ENCODE results near the gene AKAP6. TPM values are rescaled to one million over a fixed set of nuclear protein-coding genes. Genes with fewer than 3 reads are reported as not detected.

The AKAP6 gene
- 0.21 TPM for polyA plus RNA-seq (2012; ENCODE audit: low read depth, missing spikeins)

- DNase-seq (ENCODE audit: insufficient read length, low spot score), result no peak
- TF ChIP-seq POU2F2 (IDR thresholded peaks at IDR 0.05; ENCODE audit: low read depth, low read length) (no peak), POLR2A (IDR thresholded peaks at IDR 0.05; ENCODE audit: low read depth, low read length) (no peak), POLR2AphosphoS5 (IDR thresholded peaks at IDR 0.05; ENCODE audit: low read depth, low read length) (no peak), PAX5 (IDR thresholded peaks at IDR 0.05; ENCODE audit: insufficient read depth, low read length, severe bottlenecking) (no peak), TAF1 (IDR thresholded peaks at IDR 0.05; ENCODE audit: low read depth, low read length) (no peak), SPI1 (IDR thresholded peaks at IDR 0.05; ENCODE audit: low read depth, low read length) (no peak)
- FAIRE-seq, result no peak
These were observed at the start of gene AKAP6 for GRCh38 chr14:32329146-32329545. AKAP6 (plus strand) TSS chr14:32329298; CDS start chr14:32433494, 104,196 bp downstream.

- TF ChIP-seq POU2F2 (IDR thresholded peaks at IDR 0.05; ENCODE audit: low read depth, low read length) (no peak), SPI1 (IDR thresholded peaks at IDR 0.05; ENCODE audit: low read depth, low read length) (no peak), POLR2A (IDR thresholded peaks at IDR 0.05; ENCODE audit: low read depth, low read length) (no peak)
- FAIRE-seq (no peak), DNase-seq (ENCODE audit: insufficient read length, low spot score) (no peak)
These were observed 42.5 kb upstream of the AKAP6 start for GRCh38 chr14:32286602-32287001.

- no peak for FAIRE-seq
- no peak for TF ChIP-seq PAX5 (IDR thresholded peaks at IDR 0.05; ENCODE audit: insufficient read depth, low read length, severe bottlenecking)
- no peak for TF ChIP-seq POU2F2 (IDR thresholded peaks at IDR 0.05; ENCODE audit: low read depth, low read length)
- TF ChIP-seq TAF1 (IDR thresholded peaks at IDR 0.05; ENCODE audit: low read depth, low read length), result no peak
- no peak for TF ChIP-seq POLR2A (IDR thresholded peaks at IDR 0.05; ENCODE audit: low read depth, low read length)
- no peak for TF ChIP-seq POLR2AphosphoS5 (IDR thresholded peaks at IDR 0.05; ENCODE audit: low read depth, low read length)
- TF ChIP-seq SPI1 (IDR thresholded peaks at IDR 0.05; ENCODE audit: low read depth, low read length), result no peak
- DNase-seq (ENCODE audit: insufficient read length, low spot score), result no peak
These were observed 32.7 kb upstream of the AKAP6 start for GRCh38 chr14:32296366-32296765.

GRCh38 chr14:32298346-32298745 lies 30.8 kb upstream of the AKAP6 start:
- no peak for FAIRE-seq
- DNase-seq (ENCODE audit: insufficient read length, low spot score), result no peak

GRCh38 chr14:32300136-32300535 lies 29.0 kb upstream of the AKAP6 start:
- TF ChIP-seq POLR2AphosphoS5 (IDR thresholded peaks at IDR 0.05; ENCODE audit: low read depth, low read length), result no peak
- TF ChIP-seq SPI1 (IDR thresholded peaks at IDR 0.05; ENCODE audit: low read depth, low read length), result no peak
- no peak for TF ChIP-seq POLR2A (IDR thresholded peaks at IDR 0.05; ENCODE audit: low read depth, low read length)
- no peak for TF ChIP-seq POU2F2 (IDR thresholded peaks at IDR 0.05; ENCODE audit: low read depth, low read length)
- no peak for TF ChIP-seq TAF1 (IDR thresholded peaks at IDR 0.05; ENCODE audit: low read depth, low read length)
- TF ChIP-seq PAX5 (IDR thresholded peaks at IDR 0.05; ENCODE audit: insufficient read depth, low read length, severe bottlenecking), result no peak
- DNase-seq (ENCODE audit: insufficient read length, low spot score) (no peak), FAIRE-seq (no peak)

More at GRCh38 chr14:32298346-32298745, 30.8 kb upstream of the AKAP6 start:
- TF ChIP-seq SPI1 (IDR thresholded peaks at IDR 0.05; ENCODE audit: low read depth, low read length) (no peak), PAX5 (IDR thresholded peaks at IDR 0.05; ENCODE audit: insufficient read depth, low read length, severe bottlenecking) (no peak), POLR2AphosphoS5 (IDR thresholded peaks at IDR 0.05; ENCODE audit: low read depth, low read length) (no peak), POLR2A (IDR thresholded peaks at IDR 0.05; ENCODE audit: low read depth, low read length) (no peak), POU2F2 (IDR thresholded peaks at IDR 0.05; ENCODE audit: low read depth, low read length) (no peak), TAF1 (IDR thresholded peaks at IDR 0.05; ENCODE audit: low read depth, low read length) (no peak)

- DNase-seq (ENCODE audit: insufficient read length, low spot score), result no peak
- TF ChIP-seq SPI1 (IDR thresholded peaks at IDR 0.05; ENCODE audit: low read depth, low read length) (no peak), PAX5 (IDR thresholded peaks at IDR 0.05; ENCODE audit: insufficient read depth, low read length, severe bottlenecking) (no peak), POLR2AphosphoS5 (IDR thresholded peaks at IDR 0.05; ENCODE audit: low read depth, low read length) (no peak), TAF1 (IDR thresholded peaks at IDR 0.05; ENCODE audit: low read depth, low read length) (no peak), POLR2A (IDR thresholded peaks at IDR 0.05; ENCODE audit: low read depth, low read length) (no peak), POU2F2 (IDR thresholded peaks at IDR 0.05; ENCODE audit: low read depth, low read length) (no peak)
- no peak for FAIRE-seq
These were observed 25.2 kb upstream of the AKAP6 start for GRCh38 chr14:32303865-32304264.

GRCh38 chr14:32304296-32304695 lies 24.8 kb upstream of the AKAP6 start:
- DNase-seq (ENCODE audit: insufficient read length, low spot score) (no peak), FAIRE-seq (no peak)
- TF ChIP-seq POU2F2 (IDR thresholded peaks at IDR 0.05; ENCODE audit: low read depth, low read length), result no peak
- no peak for TF ChIP-seq SPI1 (IDR thresholded peaks at IDR 0.05; ENCODE audit: low read depth, low read length)

GRCh38 chr14:32306549-32306948 lies 22.5 kb upstream of the AKAP6 start:
- no peak for TF ChIP-seq POLR2AphosphoS5 (IDR thresholded peaks at IDR 0.05; ENCODE audit: low read depth, low read length)
- TF ChIP-seq PAX5 (IDR thresholded peaks at IDR 0.05; ENCODE audit: insufficient read depth, low read length, severe bottlenecking), result no peak
- no peak for TF ChIP-seq POU2F2 (IDR thresholded peaks at IDR 0.05; ENCODE audit: low read depth, low read length)
- no peak for TF ChIP-seq SPI1 (IDR thresholded peaks at IDR 0.05; ENCODE audit: low read depth, low read length)
- TF ChIP-seq POLR2A (IDR thresholded peaks at IDR 0.05; ENCODE audit: low read depth, low read length), result no peak
- no peak for TF ChIP-seq TAF1 (IDR thresholded peaks at IDR 0.05; ENCODE audit: low read depth, low read length)
- FAIRE-seq (no peak), DNase-seq (ENCODE audit: insufficient read length, low spot score) (no peak)

GRCh38 chr14:32307881-32308582 lies 21.1 kb upstream of the AKAP6 start:
- FAIRE-seq (no peak), DNase-seq (ENCODE audit: insufficient read length, low spot score) (no peak)
- TF ChIP-seq SPI1 (IDR thresholded peaks at IDR 0.05; ENCODE audit: low read depth, low read length) (no peak), POLR2AphosphoS5 (IDR thresholded peaks at IDR 0.05; ENCODE audit: low read depth, low read length) (no peak), TAF1 (IDR thresholded peaks at IDR 0.05; ENCODE audit: low read depth, low read length) (no peak), PAX5 (IDR thresholded peaks at IDR 0.05; ENCODE audit: insufficient read depth, low read length, severe bottlenecking) (no peak), POLR2A (IDR thresholded peaks at IDR 0.05; ENCODE audit: low read depth, low read length) (no peak), POU2F2 (IDR thresholded peaks at IDR 0.05; ENCODE audit: low read depth, low read length) (no peak)

- DNase-seq (ENCODE audit: insufficient read length, low spot score) (no peak), FAIRE-seq (no peak)
- TF ChIP-seq POLR2A (IDR thresholded peaks at IDR 0.05; ENCODE audit: low read depth, low read length), result no peak
- TF ChIP-seq TAF1 (IDR thresholded peaks at IDR 0.05; ENCODE audit: low read depth, low read length), result no peak
- TF ChIP-seq POLR2AphosphoS5 (IDR thresholded peaks at IDR 0.05; ENCODE audit: low read depth, low read length), result no peak
- TF ChIP-seq SPI1 (IDR thresholded peaks at IDR 0.05; ENCODE audit: low read depth, low read length), result no peak
- no peak for TF ChIP-seq PAX5 (IDR thresholded peaks at IDR 0.05; ENCODE audit: insufficient read depth, low read length, severe bottlenecking)
- no peak for TF ChIP-seq POU2F2 (IDR thresholded peaks at IDR 0.05; ENCODE audit: low read depth, low read length)
These were observed 18.2 kb upstream of the AKAP6 start for GRCh38 chr14:32310876-32311275.

Data from GM12891 (cell line).